Gastroesophageal sphincter (tissue), 4 donors: ENCODE measurements around the gene WNT1. TPM values are rescaled to one million over a fixed set of nuclear protein-coding genes. Genes with fewer than 3 reads are reported as not detected.

Source experiments
- ATAC-seq: fragments of 150-250 bp; one replicate; pipeline ENCODE4 v1.9.1; 2016; ENCODE audit warnings: mild to moderate bottlenecking, moderate library complexity
- H3K27ac ChIP-seq, 4 donors: fragments of 200-600 bp; sonication (generic) in 3 of 4; 1 replicate in 3 of 4; 2 replicates in 1 of 4; pipeline ENCODE4 v1.5.1; 2016 to 2019
- H3K27me3 ChIP-seq: fragments of 200-600 bp; sonication (generic); one replicate; pipeline ENCODE4 v1.5.1; 2019
- H3K36me3 ChIP-seq, 2 donors: fragments of 200-600 bp; sonication (generic); one replicate each; pipeline ENCODE4 v1.5.1; 2019; ENCODE audit warnings: control low read depth in 1 of 2
- H3K4me1 ChIP-seq, 3 donors: fragments of 200-600 bp; sonication (generic); 1 replicate in 2 of 3; 2 replicates in 1 of 3; pipeline ENCODE4 v1.5.1; 2016 to 2019; ENCODE audit warnings: control low read depth in 2 of 3
- H3K4me3 ChIP-seq, 2 donors: fragments of 200-600 bp; sonication (generic); one replicate each; pipeline ENCODE4 v1.5.1; 2019; ENCODE audit warnings: mild to moderate bottlenecking in 1 of 2, moderate library complexity in 1 of 2
- H3K9me3 ChIP-seq, 3 donors: fragments of 200-600 bp; sonication (generic); one replicate each; pipeline ENCODE4 v1.5.1; 2017 to 2019; ENCODE audit warnings: control low read depth in 2 of 3
- CTCF ChIP-seq, 4 experiments: fragments of 200-600 bp in 2 of 4; fragments of 450-650 bp in 2 of 4; sonication (generic) in 1 of 4; IDR thresholded peaks; one replicate each; pipeline ENCODE4 v1.5.1; 2017 to 2019; ENCODE audit warnings: antibody characterized with exemption in 4 of 4, mild to moderate bottlenecking in 2 of 4, moderate library complexity in 2 of 4
- EP300 ChIP-seq: sonication (generic); formaldehyde crosslinking; IDR thresholded peaks from one replicate; pipeline ENCODE4 v1.6.1; 2017; ENCODE audit warnings: antibody characterized with exemption, mild to moderate bottlenecking
- POLR2A ChIP-seq, 2 donors: fragments of 450-650 bp; IDR thresholded peaks; one replicate each; pipeline ENCODE4 v1.6.1; 2017; ENCODE audit warnings: antibody characterized with exemption in 2 of 2, mild to moderate bottlenecking in 2 of 2, moderate library complexity in 1 of 2
- POLR2AphosphoS5 ChIP-seq: sonication (generic); formaldehyde crosslinking; IDR thresholded peaks from one replicate; pipeline ENCODE4 v1.6.1; 2017; ENCODE audit warnings: antibody characterized with exemption
- WGBS, 2 donors: methylation state at CpG; one replicate each; pipeline ENCODE4 v1.1.5; 2018; ENCODE audit warnings: low coverage in 1 of 2; 5-methylcytosine and 5-hydroxymethylcytosine counted together
- total RNA-seq, 4 donors: library from RNA; depleted of rRNA; stranded (reverse); fragments of >200 nt; gene quantifications; one replicate each; pipeline ENCODE4 v1.1.0, GENCODE V29; 2016

The WNT1 gene
- total RNA-seq, 4 donors from 2014 or later: not detected

DNA sequence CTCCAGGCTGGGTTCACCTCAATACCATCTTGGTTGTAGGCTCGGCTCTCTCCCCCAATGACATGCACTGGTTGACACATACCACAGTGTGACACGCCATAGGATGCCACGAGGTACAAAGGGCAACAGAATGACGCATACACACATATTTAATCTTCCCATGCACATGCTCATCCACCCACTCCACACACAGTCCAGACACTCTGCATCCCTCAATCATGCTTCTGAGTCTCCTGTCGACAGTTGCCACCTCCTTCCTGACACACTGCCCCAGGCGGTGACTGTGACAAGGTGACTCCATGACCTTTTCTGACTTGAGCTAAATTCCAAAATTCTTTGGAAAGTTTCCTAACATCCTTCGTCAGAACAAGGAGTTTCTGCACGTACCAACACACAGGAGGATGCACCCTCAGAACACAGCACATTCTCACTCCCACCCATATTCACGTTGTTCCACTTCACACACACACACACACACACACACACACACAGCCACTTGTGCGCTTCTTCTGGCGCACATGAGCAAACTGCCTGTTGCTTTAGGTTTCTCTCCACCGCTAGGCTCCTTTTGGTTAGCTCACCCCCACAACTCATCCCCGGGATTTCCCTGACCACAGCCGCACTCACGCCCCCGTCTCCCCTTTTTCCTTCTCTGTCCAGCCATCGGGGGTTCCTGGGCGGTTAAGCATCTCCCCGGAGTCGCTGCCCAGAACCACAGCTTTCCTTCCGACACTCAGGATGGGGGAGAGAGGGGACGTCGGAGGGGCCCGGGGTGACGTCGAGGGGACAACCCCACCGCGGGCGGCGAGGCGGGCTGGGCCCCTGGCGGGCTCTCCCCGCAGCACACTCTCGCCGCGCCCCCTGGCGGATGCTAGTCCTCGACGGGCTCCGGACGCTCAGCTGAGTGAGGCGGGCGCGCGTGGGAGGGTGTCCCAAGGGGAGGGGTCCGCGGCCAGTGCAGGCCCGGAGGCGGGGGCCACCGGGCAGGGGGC, 536 bp upstream of the WNT1 start:
- peak overlapping the region in 1 of 2 donors; percentile 42 for H3K4me3 ChIP-seq
- H3K36me3 ChIP-seq: no peaks in the 10 kb centered on the region
- peaks cover 98% of the 10 kb centered on the region for H3K27me3 ChIP-seq
- ATAC-seq: peak; percentile 32
- WGBS, 2 donors: 20 to 46% methylated on average over 8 to 10 of the region's 50 CpGs
- TF ChIP-seq CTCF (IDR thresholded peaks at IDR 0.05): peak in 3 of 4 experiments; percentile 62 to 85 (median 82)
- TF ChIP-seq POLR2AphosphoS5: no peak
- H3K27ac ChIP-seq: no peak overlapping the region
- no peaks in the 10 kb centered on the region for H3K9me3 ChIP-seq
- peaks cover 0 to 58% (median 38%) of the 10 kb centered on the region in 3 donors for H3K4me1 ChIP-seq

- H3K4me3 ChIP-seq: peak overlapping the region in 1 of 2 donors; percentile 42
- H3K27me3 ChIP-seq: peaks cover 98% of the 10 kb centered on the region
Measured at GRCh38 chr12:48978741-48979601, 849 bp downstream of the WNT1 start.

DNA sequence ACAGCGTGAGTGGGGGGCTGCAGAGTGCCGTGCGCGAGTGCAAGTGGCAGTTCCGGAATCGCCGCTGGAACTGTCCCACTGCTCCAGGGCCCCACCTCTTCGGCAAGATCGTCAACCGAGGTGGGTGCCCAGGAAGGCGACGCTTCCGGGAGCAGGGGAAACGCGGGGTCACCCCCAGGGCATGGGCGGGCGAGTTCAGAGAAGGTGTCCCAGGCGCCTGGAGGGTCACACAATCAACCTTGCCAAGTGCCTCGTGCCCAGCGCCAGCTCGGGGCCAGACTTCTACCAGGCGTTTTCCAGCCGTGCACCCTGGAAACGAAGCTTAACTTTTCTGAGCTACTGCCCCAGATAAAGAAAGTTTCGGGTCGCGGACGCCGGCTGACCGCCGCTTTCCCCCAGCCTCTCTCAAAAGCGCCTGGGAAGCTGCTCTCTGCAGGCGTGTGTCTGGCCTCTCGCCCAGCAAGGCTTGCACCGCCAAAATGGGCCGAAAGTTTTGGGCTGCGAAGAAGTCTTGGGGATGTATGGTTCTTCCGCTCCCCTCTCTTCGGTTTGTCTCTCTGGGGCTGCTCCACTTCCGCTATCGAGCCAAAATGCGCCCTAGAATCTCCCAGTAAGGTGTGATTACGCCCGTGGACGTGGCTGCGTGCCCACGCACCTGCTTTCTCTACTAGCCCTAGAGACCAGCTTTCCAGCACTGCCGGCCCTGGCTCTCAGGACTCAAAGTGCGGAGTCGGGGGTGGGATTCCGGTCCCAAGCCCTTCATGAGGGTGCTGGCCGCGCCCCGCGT, 1.7 kb downstream of the WNT1 start:
- H3K27me3 ChIP-seq: peaks cover 96% of the 10 kb centered on the region
- TF ChIP-seq POLR2A (IDR thresholded peaks at IDR 0.05) (no peak), EP300 (no peak), CTCF (IDR thresholded peaks at IDR 0.05) (no peak), POLR2AphosphoS5 (no peak)
- H3K9me3 ChIP-seq: no peaks in the 10 kb centered on the region
- peaks cover 0 to 44% (median 38%) of the 10 kb centered on the region in 3 donors for H3K4me1 ChIP-seq
- no peak overlapping the region for H3K27ac ChIP-seq
- no peak for ATAC-seq
- 0% methylated on average over 1 to 7 of the region's 55 CpGs for WGBS, 2 donors
- peak overlapping the region in 1 of 2 donors; percentile 42 for H3K4me3 ChIP-seq
- no peaks in the 10 kb centered on the region for H3K36me3 ChIP-seq

More at GRCh38 chr12:48978741-48979601, 849 bp downstream of the WNT1 start:
- H3K27ac ChIP-seq: no peak overlapping the region
- no peak for TF ChIP-seq EP300
- TF ChIP-seq POLR2AphosphoS5: no peak
- TF ChIP-seq POLR2A (IDR thresholded peaks at IDR 0.05): no peak
- no peak for TF ChIP-seq CTCF (IDR thresholded peaks at IDR 0.05)
- ATAC-seq: no peak
- no peaks in the 10 kb centered on the region for H3K9me3 ChIP-seq
- 0 to 7% methylated on average over 2 to 9 of the region's 45 CpGs for WGBS, 2 donors
- peaks cover 0 to 44% (median 38%) of the 10 kb centered on the region in 3 donors for H3K4me1 ChIP-seq
- no peaks in the 10 kb centered on the region for H3K36me3 ChIP-seq

- peak overlapping the region in 1 of 2 donors; percentile 42 for H3K4me3 ChIP-seq
- no peak for TF ChIP-seq EP300
- H3K4me1 ChIP-seq: peaks cover 0 to 44% (median 38%) of the 10 kb centered on the region in 3 donors
- no peak for ATAC-seq
- 1 to 4% methylated on average over 7 to 12 of the region's 46 CpGs for WGBS, 2 donors
- no peaks in the 10 kb centered on the region for H3K36me3 ChIP-seq
- no peak overlapping the region for H3K27ac ChIP-seq
- H3K9me3 ChIP-seq: no peaks in the 10 kb centered on the region
- H3K27me3 ChIP-seq: peaks cover 93% of the 10 kb centered on the region
Measured at GRCh38 chr12:48980389-48980952, 2.3 kb downstream of the WNT1 start.
